WTC11 (cell line): Measurements from ENCODE around the gene ACCSL. TPM values are rescaled to one million over a fixed set of nuclear protein-coding genes. Genes with fewer than 3 reads are reported as not detected.

ENCODE experiments used
- ATAC-seq: fragments of 200-7000 bp; cut with Tn5 transposase; 2 replicates; pipeline ENCODE4 v1.10.0; 2021; ENCODE audit warnings: mild to moderate bottlenecking, moderate library complexity
- CTCF ChIA-PET: fragments of 300-600 bp; sonication (Branson Sonifier 250); formaldehyde crosslinking; loops from one replicate; lab custom pipeline; 2021; ENCODE audit warnings: antibody characterized with exemption; lab: Charles Lee
- POLR2A ChIA-PET: fragments of 350-600 bp; sonication (Branson Sonifier 250); formaldehyde crosslinking; loops from one replicate; lab custom pipeline; 2021; ENCODE audit warnings: antibody characterized with exemption; lab: Charles Lee
- DNase-seq: peaks from one replicate; pipeline ENCODE4 v3.0.0; 2021; ENCODE audit warnings: low spot score
- H3K27ac Mint-ChIP-seq: 2 replicates; pipeline ENCODE4 v1.8.0; 2021; ENCODE audit warnings: mixed read lengths
- H3K27me3 Mint-ChIP-seq: 2 replicates; pipeline ENCODE4 v1.8.0; 2021; ENCODE audit warnings: low read depth, mild to moderate bottlenecking, moderate library complexity, mixed read lengths
- H3K36me3 Mint-ChIP-seq: 2 replicates; pipeline ENCODE4 v1.8.0; 2021; ENCODE audit warnings: mixed read lengths
- H3K4me1 Mint-ChIP-seq: 2 replicates; pipeline ENCODE4 v1.8.0; 2022; ENCODE audit warnings: mixed read lengths
- H3K4me3 Mint-ChIP-seq: 2 replicates; pipeline ENCODE4 v1.8.0; 2021; ENCODE audit warnings: mild to moderate bottlenecking, moderate library complexity, mixed read lengths
- H3K9me3 Mint-ChIP-seq: 2 replicates; pipeline ENCODE4 v1.8.0; 2021; ENCODE audit warnings: mixed read lengths
- ATF1 ChIP-seq: sonication (generic); formaldehyde crosslinking; IDR thresholded peaks from 2 replicates; pipeline ENCODE4 v1.8.1; 2023; ENCODE audit warnings: mild to moderate bottlenecking, moderate library complexity, missing genetic modification reagents
- ATF3 ChIP-seq: sonication (generic); formaldehyde crosslinking; conservative IDR thresholded peaks from 2 replicates; pipeline ENCODE4 v1.8.1; 2022; ENCODE audit warnings: mild to moderate bottlenecking, missing genetic modification reagents
- E2F1 ChIP-seq: sonication (generic); formaldehyde crosslinking; IDR thresholded peaks from 2 replicates; pipeline ENCODE4 v1.8.0; 2022; ENCODE audit warnings: mild to moderate bottlenecking, missing genetic modification reagents
- ERG ChIP-seq: fragments of 250-450 bp; sonication (Bioruptor Pico); IDR thresholded peaks from 2 replicates; pipeline ENCODE4 v1.8.0; 2021; ENCODE audit warnings: mild to moderate bottlenecking
- HMGA2 ChIP-seq: fragments of 250-450 bp; sonication (Bioruptor Pico); IDR thresholded peaks from 2 replicates; pipeline ENCODE4 v1.4.0; 2021; ENCODE audit warnings: mild to moderate bottlenecking, moderate library complexity
- JAZF1 ChIP-seq: fragments of 250-450 bp; sonication (Bioruptor Pico); IDR thresholded peaks from 2 replicates; pipeline ENCODE4 v1.9.0; 2021; ENCODE audit warnings: moderate library complexity, mild to moderate bottlenecking, inconsistent platforms
- MAX ChIP-seq: sonication (generic); formaldehyde crosslinking; IDR thresholded peaks from 2 replicates; pipeline ENCODE4 v1.8.0; 2022; ENCODE audit warnings: mild to moderate bottlenecking, missing genetic modification reagents
- MYBL2 ChIP-seq: sonication (generic); formaldehyde crosslinking; IDR thresholded peaks from 2 replicates; pipeline ENCODE4 v1.8.1; 2023; ENCODE audit warnings: mild to moderate bottlenecking, moderate library complexity, missing genetic modification reagents
- NFE2L1 ChIP-seq: sonication (generic); formaldehyde crosslinking; IDR thresholded peaks from 2 replicates; pipeline ENCODE4 v1.8.1; 2023; ENCODE audit warnings: missing genetic modification reagents
- NR1H2 ChIP-seq: sonication (generic); formaldehyde crosslinking; IDR thresholded peaks from 2 replicates; pipeline ENCODE4 v1.9.0; 2021; ENCODE audit warnings: mild to moderate bottlenecking, moderate library complexity, missing genetic modification reagents
- PRDM15 ChIP-seq: sonication (generic); formaldehyde crosslinking; IDR thresholded peaks from 2 replicates; pipeline ENCODE4 v1.8.0; 2022; ENCODE audit warnings: missing genetic modification reagents
- SMAD3 ChIP-seq: sonication (generic); formaldehyde crosslinking; IDR thresholded peaks from 2 replicates; pipeline ENCODE4 v1.8.0; 2022; ENCODE audit warnings: missing genetic modification reagents, mild to moderate bottlenecking, borderline replicate concordance
- SMAD4 ChIP-seq: sonication (generic); formaldehyde crosslinking; IDR thresholded peaks from 2 replicates; pipeline ENCODE4 v1.8.0; 2022; ENCODE audit warnings: mild to moderate bottlenecking, missing genetic modification reagents
- USF2 ChIP-seq: sonication (generic); formaldehyde crosslinking; IDR thresholded peaks from 2 replicates; pipeline ENCODE4 v1.8.1; 2023; ENCODE audit warnings: mild to moderate bottlenecking, missing genetic modification reagents, moderate library complexity
- ZBTB21 ChIP-seq: sonication (generic); formaldehyde crosslinking; IDR thresholded peaks from 2 replicates; pipeline ENCODE4 v1.8.1; 2023; ENCODE audit warnings: mild to moderate bottlenecking, missing genetic modification reagents, borderline replicate concordance
- ZMAT4 ChIP-seq: fragments of 250-450 bp; sonication (Bioruptor Pico); IDR thresholded peaks from 2 replicates; pipeline ENCODE4 v1.9.0; 2021; ENCODE audit warnings: mild to moderate bottlenecking
- ZNF232 ChIP-seq: sonication (generic); formaldehyde crosslinking; IDR thresholded peaks from 2 replicates; pipeline ENCODE4 v1.8.0; 2022; ENCODE audit warnings: mild to moderate bottlenecking, missing genetic modification reagents
- ZNF263 ChIP-seq: sonication (generic); formaldehyde crosslinking; IDR thresholded peaks from 2 replicates; pipeline ENCODE4 v1.8.1; 2022; ENCODE audit warnings: low read depth, mild to moderate bottlenecking, moderate library complexity, missing genetic modification reagents
- total RNA-seq: library from RNA; stranded (reverse); gene quantifications from 3 replicates; pipeline ENCODE4 v1.2.3, GENCODE V29; 2021

ACCSL gene
- total RNA-seq, 1 experiment from 2014 or later = not detected

GRCh38 chr11:44028401-44028800, 19.4 kb upstream of the ACCSL start:
- peaks cover 20% of the 10 kb centered on the region for H3K9me3 Mint-ChIP-seq
- H3K4me1 Mint-ChIP-seq = peaks cover 22% of the 10 kb centered on the region
- peaks cover 8% of the 10 kb centered on the region; the same call in 1 of the 2 replicates for H3K36me3 Mint-ChIP-seq
- TF ChIP-seq MAX (no peak), ZNF263 (no peak), USF2 (CRISPR knock-in tag) (no peak), E2F1 (CRISPR knock-in tag) (no peak), MYBL2 (CRISPR knock-in tag) (no peak), NFE2L1 (CRISPR knock-in tag) (no peak), ATF3 (CRISPR knock-in tag) (no peak), SMAD3 (CRISPR knock-in tag) (no peak), SMAD4 (CRISPR knock-in tag) (no peak), HMGA2 (no peak), ATF1 (CRISPR knock-in tag) (no peak), ZBTB21 (CRISPR knock-in tag) (no peak), ZNF232 (no peak), ZMAT4 (CRISPR knock-in tag) (no peak), NR1H2 (CRISPR knock-in tag) (no peak), ERG (no peak), PRDM15 (CRISPR knock-in tag) (no peak), JAZF1 (no peak)
- peaks cover 4% of the 10 kb centered on the region; the same call in 1 of the 2 replicates for H3K27me3 Mint-ChIP-seq
- no peak overlapping the region for H3K4me3 Mint-ChIP-seq
- no peak overlapping the region for H3K27ac Mint-ChIP-seq
- ATAC-seq (no peak), DNase-seq (no peak)
- POLR2A ChIA-PET = interaction anchor here (0.9 kb wide), 1 partner anchor 196 kb away, joined by 3 read pairs; no protein-coding TSS in a partner anchor
- CTCF ChIA-PET = interaction anchor here (0.9 to 1.4 kb wide), 4 partner anchors 9 to 177 kb away, joined by 3 read pairs; no protein-coding TSS in a partner anchor
